GM19238 (cell line): ENCODE data around the gene ZNF438.

Experiments
- DNase-seq: peaks from one replicate; pipeline ENCODE4 v3.0.0; 2011; ENCODE audit warnings: low spot score; ENCODE audit not compliant: insufficient read length

Gene ZNF438

DNA sequence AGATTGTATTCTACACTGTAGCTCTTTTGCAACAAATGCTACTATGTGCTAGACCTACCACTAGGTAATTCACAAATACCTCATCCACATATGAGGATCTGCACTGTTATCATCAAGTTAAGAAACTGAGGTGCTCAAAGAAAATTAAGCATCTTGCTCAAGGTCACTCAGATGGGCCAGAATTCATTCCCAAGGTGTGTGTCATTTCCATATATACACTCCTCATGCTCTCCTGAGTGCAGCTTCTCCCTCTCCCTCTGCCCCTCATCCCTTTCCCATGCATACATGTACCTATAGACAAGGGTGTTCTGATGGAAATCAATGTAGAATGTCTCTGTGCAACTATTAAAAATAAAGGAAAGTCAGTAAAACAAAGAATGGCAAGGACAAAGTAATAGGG, 146.2 kb downstream of the ZNF438 start:
- DNase-seq, result no peak

DNA sequence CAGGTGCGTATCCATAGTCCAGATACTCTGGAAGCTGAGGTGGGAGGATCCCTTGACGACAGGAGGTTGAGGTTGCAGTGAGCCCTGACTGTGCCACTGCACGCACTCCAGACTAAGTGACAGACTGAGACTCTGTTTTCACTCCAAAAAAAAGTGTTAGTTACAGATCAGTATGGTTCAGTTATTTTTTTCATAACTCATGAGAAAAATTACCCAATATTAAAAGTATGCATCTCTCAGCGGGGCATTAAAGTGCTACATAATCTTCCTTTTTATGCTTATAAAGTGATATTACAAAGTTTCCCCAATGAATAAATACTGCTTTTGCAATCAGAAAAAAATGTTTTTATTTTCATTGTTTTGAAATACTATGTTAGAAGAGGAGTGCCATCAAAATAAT, 147.9 kb downstream of the ZNF438 start:
- DNase-seq, result no peak

DNA sequence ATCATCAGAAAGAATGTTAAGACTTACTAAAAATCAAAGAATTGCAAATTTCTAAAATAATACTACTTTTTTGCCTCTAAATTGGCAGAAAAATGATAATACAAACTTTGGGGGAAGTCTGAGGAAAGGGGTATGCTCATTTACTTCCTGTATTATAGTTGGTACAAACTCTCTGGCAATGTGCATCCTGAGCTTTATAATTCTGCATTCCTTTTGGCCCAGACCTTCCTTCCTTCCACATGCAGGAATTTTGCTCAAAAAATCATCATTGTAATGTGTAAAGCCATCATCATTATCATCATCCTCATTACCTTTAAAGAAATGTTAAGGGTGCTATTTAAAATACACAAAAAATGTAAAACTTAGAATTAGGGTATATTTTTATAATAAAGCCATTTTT, 148.5 kb downstream of the ZNF438 start:
- DNase-seq, result no peak

DNA sequence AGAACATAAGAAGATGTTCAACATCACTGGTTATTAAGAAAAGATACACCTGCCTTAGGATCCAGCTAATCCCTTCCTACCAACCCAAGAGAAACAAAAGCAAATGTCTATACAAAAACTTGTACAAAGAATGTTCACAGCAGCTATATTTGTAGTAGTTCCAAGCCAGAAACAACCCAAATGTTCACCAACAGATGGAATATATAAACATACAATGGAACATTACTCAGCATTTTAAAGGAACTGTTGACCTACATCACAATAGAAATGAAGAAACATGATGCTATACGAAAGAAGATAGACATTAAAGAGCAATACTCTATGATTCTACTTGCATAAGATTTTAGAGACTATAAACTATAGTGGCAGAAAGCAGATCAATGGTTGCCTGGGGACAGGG, 149.4 kb downstream of the ZNF438 start:
- no peak for DNase-seq

DNA sequence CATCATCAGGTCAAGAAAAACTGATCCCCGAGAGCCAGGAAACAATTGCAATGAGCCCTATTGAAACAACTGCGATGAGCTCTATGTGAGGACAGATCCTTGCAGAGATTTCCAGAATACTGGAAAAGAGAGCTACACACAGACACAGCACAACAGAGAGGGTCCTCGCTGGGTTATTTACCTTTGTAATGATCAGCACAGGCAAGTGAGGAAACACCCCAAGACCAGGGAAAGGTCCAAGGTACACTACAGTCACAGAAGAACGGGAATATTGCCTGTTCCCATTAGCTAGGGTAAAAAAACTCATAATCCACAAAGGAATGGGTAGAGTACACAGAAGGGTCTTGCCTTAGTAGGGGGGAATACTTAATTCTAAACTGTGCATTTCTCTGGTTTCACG, 152.7 kb downstream of the ZNF438 start:
- no peak for DNase-seq

DNA sequence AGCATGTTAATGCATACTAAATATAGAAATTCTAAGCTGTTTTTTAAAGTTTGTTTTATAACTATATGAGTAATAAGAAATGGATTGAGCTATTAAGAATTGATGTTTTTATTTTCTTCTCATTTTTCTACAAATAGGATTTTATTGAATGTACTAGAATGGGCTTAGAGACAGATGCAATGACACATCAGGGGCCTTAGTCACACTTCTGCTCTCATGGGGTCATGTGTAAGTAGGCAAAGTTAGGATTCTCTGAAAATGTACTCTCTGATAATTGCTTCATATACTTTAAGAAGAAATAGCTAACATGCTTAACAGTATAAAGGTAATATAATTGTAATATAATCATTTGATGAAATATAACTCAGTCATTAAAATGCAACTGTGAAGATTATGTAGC, 154.6 kb downstream of the ZNF438 start:
- DNase-seq, result no peak

DNA sequence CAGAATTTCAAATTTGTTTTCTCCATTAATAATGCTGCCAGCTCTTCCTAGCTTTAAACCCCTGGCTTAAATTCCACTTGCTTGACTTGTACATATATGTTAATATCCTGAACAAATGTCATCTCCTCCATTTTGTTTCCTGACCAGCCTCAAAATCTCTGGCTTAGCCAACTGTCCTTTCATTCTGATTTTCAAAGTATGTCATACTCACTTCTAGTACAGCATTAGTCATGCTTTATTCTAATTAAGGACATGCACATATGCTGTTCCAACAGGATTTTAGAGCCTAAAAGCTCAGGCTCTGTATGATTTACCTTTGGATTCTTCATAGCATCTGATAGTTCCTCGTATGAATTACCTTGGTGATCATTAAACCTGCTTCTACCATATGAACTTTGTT, 158.3 kb downstream of the ZNF438 start:
- DNase-seq, result no peak

DNA sequence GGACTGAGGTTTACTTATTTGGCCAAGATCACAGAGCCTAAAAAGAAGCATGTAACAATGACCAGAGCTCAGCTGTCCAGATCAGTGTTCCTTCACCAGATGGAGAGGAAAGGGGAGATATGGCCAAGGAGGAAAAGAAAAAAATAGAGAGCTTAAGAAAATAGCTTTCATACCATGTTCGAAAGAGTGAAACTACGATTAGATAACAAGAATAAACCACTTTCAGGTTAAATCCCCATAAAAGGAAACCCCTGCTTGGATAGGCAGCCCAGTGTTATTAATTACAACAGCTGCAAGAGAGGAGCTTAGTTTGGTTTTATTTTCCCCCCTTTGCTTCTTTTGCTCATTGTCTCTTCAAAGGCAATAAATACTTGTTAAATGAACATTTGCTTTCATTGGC, 160.8 kb downstream of the ZNF438 start:
- no peak for DNase-seq

DNA sequence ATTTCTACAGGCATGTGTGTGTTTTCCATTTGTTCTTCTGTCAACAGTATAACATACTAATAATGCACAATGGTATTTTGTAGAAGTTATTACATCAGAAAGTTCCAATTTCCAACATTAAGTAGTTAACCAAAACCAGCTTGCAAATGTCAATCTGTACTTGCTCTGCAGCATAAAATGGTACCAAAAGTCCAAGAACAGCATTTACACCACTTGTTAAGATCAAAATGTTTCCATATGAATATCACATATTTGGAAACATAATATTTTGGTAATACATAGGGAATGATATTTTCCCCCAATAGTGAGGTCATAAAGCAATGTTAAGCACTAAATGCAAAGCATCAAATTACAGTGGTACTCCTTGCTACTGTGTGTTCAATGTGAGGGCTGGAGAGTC, 162.1 kb downstream of the ZNF438 start:
- no peak for DNase-seq

DNA sequence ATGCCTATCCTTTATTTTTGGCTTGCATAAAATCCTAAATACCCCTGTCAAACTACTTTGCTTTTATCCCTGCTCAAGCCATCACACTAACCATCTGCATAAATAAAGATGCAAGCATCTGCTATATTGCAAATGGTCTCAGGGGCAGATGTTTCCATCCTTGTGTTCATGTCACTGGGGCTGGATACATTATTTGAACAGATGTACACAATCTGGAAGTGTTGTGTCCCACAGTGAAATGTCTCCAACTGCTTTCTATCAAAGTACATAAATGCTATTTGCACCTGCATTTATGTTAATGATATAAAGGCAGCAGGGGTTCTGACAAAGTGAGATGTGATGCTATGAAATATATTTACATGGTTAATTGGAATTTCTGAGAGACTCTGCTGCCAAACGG, 163.1 kb downstream of the ZNF438 start:
- DNase-seq, result no peak

DNA sequence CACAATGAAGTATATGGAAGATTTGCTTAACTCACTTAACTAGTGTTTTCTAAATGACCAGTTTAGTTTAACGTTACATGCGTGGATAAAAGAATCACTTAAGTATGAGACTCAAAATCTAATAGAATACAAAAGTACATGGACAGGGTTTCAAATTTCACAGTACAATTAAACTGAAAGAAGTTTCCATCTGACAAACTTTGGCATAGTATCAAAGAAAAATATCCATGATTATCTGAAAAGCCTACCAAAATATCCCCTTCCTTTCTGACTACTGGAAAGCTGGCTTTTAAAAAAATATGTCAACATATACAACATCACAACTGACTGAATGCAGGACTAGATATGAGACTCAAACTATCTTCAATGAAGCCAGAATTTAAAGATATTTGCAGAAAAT, 164.8 kb downstream of the ZNF438 start:
- no peak for DNase-seq

DNA sequence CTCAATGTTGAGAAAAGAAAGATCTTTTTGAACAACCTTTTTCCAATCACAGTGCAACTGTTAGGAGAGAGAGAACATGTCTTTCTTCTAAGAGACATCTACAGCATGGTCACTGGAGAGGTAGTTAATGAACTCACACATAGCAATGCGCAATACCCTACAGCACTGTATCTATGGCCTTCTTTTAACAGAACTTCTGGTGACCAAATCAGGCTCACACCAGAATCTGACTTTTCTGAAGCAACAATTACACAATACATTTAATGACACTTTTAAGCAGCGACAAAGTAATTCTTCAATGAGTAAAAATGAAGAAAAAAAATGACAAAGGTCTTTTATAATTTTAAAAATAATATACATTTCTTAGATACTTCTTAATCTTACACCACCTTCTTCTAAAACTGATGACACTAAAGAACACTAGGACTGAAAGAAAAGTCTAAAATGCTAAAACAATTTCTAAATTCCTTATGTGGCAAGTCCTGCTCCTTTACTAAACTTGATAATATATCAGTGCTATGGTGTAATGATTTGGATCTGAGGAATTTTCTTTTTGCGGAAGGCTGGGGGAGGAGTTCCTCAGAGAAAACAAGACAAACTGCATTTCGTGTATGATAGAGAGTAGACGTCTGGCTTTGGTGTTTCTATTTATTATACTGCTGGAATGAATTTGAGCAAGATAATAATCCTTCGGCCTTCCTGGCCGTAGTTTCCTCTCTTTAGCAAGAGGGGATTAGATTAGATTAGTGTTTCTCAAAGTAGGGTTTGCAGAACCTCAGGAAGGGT, 166.3 kb downstream of the ZNF438 start:
- DNase-seq, result no peak

DNA sequence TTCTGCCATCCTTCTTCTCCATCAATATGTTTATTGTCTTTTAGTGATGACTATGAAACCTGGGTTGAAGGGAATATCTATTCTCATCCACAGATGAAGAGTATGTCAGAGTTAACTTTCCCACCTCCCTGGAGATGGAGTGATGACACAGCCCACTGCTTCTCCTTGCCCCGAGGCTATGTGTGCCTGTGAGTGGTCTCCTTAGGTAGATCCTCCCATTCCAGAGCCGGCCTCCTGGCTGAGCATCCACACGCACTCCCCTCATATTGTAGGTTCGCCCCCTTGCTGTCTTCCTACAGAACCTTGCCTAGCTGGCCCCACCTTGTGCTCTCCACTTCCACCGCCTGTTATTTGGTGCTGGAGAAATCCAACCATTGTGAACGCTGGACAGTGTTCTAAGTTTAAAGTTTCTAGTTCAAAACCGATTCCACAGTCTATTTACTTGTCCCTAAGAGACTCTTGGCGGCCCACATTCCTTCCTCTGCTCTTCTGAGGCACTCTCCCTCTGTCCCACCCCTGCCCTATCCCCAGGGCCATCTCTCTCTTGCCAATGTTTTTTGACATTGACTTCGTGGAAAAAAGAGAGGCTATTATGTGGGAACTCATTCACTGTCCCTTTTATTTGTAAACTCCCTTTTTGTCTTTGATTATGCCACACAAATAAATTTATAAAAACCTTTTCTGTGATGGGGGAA, 168.0 kb downstream of the ZNF438 start:
- DNase-seq, result no peak

DNA sequence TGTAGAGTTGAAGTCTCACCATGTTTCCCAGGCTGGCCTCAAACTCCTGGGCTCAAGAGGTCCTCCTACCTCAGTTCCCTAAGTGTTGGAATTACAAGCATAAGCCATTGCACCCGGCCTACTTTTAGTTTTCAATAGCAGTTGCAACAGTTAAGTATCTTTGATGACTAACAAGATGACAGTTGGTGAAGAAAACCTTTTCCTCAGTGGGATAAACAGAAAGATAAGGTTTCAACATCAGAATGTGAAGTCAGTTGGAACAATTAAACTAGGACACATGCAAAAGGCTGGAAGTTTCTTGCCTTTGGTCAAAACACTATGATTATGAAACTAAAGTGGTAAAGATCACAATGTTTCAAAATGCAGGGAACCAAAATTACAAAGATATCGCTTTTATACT, 169.2 kb downstream of the ZNF438 start:
- no peak for DNase-seq

DNA sequence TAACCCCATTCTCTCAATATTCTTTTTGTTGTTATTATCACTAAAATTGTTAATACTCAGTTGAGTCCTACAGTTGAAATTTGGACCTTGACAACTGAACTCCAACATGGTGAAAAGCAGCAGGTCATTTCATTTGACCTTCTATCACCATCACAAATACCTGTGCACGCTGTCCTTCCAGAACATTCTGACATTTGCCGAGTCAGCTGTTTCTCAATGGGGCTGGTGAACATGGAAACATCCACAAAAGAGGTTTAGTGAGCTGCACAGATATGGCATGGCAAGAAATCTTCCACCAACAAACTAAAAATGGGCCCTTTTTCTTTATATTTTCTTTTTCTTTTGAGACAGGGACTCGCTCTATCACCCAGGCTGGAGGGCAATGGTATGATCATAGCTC, 169.7 kb downstream of the ZNF438 start:
- DNase-seq, result no peak

DNA sequence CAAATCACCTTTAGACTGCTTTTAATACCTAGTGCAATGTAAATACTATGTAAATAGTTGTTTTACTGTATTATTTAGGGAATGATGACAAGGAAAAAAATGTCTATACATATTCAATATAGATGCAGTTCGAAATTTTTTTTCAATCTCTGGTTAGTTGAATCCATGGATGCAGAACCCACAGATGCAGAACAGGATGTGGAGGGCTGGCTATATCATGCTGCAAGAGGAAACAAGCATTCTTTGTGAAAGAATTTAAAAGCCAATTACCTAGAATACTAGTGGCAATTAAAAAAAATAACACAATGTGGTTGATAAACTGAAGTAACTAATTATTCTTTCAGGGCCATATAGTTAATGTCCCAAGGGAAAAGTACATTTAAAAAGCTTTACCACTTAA, 170.4 kb downstream of the ZNF438 start:
- DNase-seq, result no peak

DNA sequence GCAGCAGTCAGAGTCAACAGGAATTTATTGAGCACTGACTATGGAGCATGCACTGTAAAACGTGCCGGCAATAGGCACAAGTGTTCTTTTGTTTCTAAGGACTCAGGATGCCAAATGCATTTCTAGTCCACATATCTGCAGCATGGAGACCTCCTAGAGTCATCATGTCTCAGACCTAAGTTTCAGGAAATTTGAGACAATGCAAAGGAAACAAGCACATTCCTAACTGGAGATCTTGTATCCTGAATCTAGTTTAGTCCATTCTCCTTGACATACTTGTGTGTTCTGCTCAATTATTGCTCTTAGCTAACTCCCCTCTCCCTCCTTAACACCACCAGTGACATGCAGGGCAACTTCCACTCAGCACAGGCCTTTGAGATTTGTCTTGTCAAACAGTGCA, 173.2 kb downstream of the ZNF438 start:
- no peak for DNase-seq

DNA sequence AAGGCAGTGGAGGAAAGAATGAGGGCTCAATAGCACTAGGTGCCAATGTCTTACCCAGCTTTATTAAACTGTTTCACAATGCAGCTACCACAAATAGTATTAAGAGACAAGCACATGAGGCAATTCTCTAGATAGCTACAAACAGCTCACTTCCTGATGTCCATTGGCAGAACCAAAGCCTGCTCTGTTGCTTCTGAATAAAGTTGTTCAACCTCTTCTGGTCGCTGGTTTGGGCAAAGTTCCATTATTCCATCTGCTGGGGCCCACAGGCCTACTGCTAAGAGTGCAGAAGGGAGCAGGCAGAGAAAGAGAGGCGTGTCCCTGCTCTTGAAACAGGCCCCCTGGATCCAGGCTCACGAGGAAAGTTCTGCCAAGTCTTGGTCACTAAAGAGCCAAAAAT, 173.9 kb downstream of the ZNF438 start:
- DNase-seq, result no peak

DNA sequence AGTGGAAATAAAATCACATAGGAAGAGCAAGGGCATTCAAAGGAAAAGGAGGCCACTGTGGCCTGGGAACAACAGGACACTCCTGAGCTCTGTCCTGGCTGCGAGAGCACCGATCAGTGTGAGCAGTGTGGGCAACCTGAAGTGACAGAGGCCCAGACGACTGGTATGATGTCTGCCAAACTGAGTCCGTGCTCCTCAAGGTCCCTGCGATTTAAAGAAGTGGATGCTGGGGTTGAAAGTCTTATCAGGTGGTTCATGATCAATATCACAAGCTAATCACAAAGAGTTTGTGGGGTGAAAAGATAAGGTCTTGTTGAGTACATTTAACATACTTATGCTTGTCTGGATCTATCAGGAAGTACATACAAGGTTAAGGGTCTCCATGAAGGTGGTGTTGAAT, 176.5 kb downstream of the ZNF438 start:
- DNase-seq, result no peak

DNA sequence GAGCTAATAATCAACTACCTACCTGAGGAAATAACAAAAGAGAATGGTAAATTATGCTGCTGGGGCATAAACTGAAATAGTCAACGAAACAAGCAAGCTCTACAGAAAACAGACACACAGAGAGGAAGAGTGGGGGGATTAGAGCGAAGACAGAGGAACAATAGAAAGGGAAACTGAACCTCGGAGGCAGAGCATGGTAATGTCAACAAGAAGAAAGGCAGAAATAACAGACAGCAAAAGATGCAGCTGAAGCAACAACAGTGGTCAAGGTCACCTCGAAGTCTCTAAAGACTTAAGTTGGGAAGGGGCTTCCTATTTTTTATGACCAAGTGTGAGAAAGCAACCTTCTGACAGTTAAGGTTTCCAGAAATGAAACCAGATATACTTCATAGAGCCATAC, 177.0 kb downstream of the ZNF438 start:
- no peak for DNase-seq

DNA sequence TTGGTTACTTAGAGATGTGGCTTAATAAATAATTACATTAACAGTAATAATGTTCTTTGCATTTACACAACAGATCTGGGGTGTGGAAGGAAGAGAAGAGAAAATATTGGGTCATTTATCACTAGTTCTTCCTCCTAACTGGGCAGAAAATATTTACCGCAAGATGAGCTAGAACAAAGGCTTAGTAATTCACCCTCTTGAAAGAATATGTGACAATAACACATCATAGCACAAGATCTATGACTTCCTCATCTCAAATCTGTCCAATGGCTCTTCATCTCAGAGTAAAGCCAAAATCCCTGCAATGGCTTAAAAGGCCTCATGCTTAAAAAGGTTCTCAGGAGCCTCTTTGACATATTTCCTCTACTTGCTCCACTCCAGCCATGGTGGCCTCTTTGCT, 178.6 kb downstream of the ZNF438 start:
- DNase-seq, result no peak

DNA sequence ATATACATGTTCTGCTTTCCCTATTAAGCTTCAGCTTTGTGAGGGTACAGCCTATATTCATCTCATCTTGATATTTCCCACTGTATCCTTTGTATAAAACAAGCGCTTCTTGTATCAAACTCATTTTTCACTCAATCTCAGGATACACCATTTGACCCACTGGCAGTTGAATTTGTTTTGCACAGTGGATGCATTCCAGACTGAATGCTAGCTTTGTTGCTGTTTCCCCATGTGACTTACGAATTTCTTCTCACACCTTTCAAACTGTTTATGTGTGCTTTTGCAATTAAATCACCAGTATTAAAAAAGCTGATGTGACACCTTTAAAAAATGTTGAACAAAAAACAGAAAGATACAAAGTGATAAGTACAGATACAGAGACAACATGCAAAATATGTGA, 180.9 kb downstream of the ZNF438 start:
- DNase-seq, result no peak
